B cell (primary cell): Measurements from ENCODE around the gene SRRD. TPM values are rescaled to one million over a fixed set of nuclear protein-coding genes. Genes with fewer than 3 reads are reported as not detected.
A peak's percentile ranks its signal among the peaks of the same experiment; 100 is the strongest.

Experiments used
- ATAC-seq: fragments of 200-7000 bp; cut with Tn5 transposase; one replicate; pipeline ENCODE4 v1.10.0; 2021; ENCODE audit warnings: low read depth, mild to moderate bottlenecking, moderate number of reproducible peaks, moderate library complexity
- CTCF ChIA-PET: fragments of 350-600 bp; sonication (Branson Sonifier 250); formaldehyde crosslinking; loops from one replicate; lab custom pipeline; 2021; ENCODE audit warnings: antibody characterized with exemption, inconsistent platforms; lab: Charles Lee
- POLR2A ChIA-PET: fragments of 350-600 bp; sonication (Branson Sonifier 250); formaldehyde crosslinking; loops from one replicate; lab custom pipeline; 2021; ENCODE audit warnings: antibody characterized with exemption; lab: Charles Lee
- DNase-seq: peaks from one replicate; pipeline ENCODE4 v3.0.0; 2013
- H2AFZ ChIP-seq: 2 replicates; pipeline ENCODE4 v1.6.1; 2012; ENCODE audit warnings: mild to moderate bottlenecking, low read depth, low read length; ENCODE audit not compliant: insufficient read depth, poor library complexity, severe bottlenecking
- H3K27ac ChIP-seq, 2 donors: 1 replicate in 1 of 2; 2 replicates in 1 of 2; pipeline ENCODE4 v1.5.1; 2012 to 2013; ENCODE audit warnings: low read length in 2 of 2, mild to moderate bottlenecking in 2 of 2, moderate library complexity in 1 of 2
- H3K27me3 ChIP-seq, 4 experiments: fragments of 200-600 bp in 1 of 4; sonication (generic) in 1 of 4; replicated peaks in 1 of 4; 1 replicate in 2 of 4; 2 replicates in 2 of 4; pipeline versions ENCODE4 v1.6.1 to v1.7.0; 2013 to 2016; ENCODE audit warnings: low read length in 3 of 4, mild to moderate bottlenecking in 2 of 4, mixed read lengths in 1 of 4, moderate library complexity in 1 of 4; ENCODE audit not compliant: insufficient read depth in 4 of 4, control insufficient read depth in 3 of 4; ENCODE audit errors: control extremely low read depth in 1 of 4
- H3K36me3 ChIP-seq, 2 experiments: replicated peaks in 1 of 2; 1 replicate in 1 of 2; 2 replicates in 1 of 2; pipeline versions ENCODE4 v1.6.1 to v1.7.1; 2013; ENCODE audit warnings: low read length in 1 of 2; ENCODE audit not compliant: insufficient read depth in 2 of 2, control insufficient read depth in 1 of 2; ENCODE audit errors: control extremely low read depth in 1 of 2, extremely low read depth in 1 of 2
- H3K4me1 ChIP-seq, 2 donors: fragments of 200-600 bp in 1 of 2; sonication (generic) in 1 of 2; 1 replicate in 1 of 2; 2 replicates in 1 of 2; pipeline versions ENCODE4 v1.5.1 to v1.6.1; 2013 to 2017; ENCODE audit warnings: low read length in 2 of 2; ENCODE audit not compliant: control insufficient read depth in 2 of 2, insufficient read depth in 2 of 2
- H3K4me2 ChIP-seq: replicated peaks from 2 replicates; pipeline ENCODE3; 2012; ENCODE audit warnings: mild to moderate bottlenecking, low read depth, low read length; ENCODE audit not compliant: poor library complexity, severe bottlenecking
- H3K4me3 ChIP-seq, 5 experiments: fragments of 200-600 bp in 1 of 5; sonication (generic) in 1 of 5; 1 replicate in 3 of 5; 2 replicates in 2 of 5; pipeline versions ENCODE4 v1.5.1 to v1.7.0; 2011 to 2016; ENCODE audit warnings: low read length in 4 of 5, mild to moderate bottlenecking in 4 of 5, low read depth in 2 of 5, control low read depth in 1 of 5, moderate library complexity in 1 of 5; ENCODE audit not compliant: insufficient read depth in 1 of 5; ENCODE audit errors: control extremely low read depth in 1 of 5, extremely low read depth in 1 of 5
- H3K79me2 ChIP-seq: fragments of 200-600 bp; sonication (generic); one replicate; pipeline ENCODE4 v1.6.0; 2016; ENCODE audit warnings: low read length; ENCODE audit not compliant: control insufficient read depth, insufficient read depth
- H3K9ac ChIP-seq: fragments of 200-600 bp; sonication (generic); 2 replicates; pipeline ENCODE4 v1.6.1; 2017; ENCODE audit warnings: mild to moderate bottlenecking, low read length, moderate library complexity
- H3K9me3 ChIP-seq, 3 donors: one replicate each; pipeline versions ENCODE4 v1.6.1 to v1.7.1; 2013; ENCODE audit warnings: low read length in 2 of 3; ENCODE audit not compliant: control insufficient read depth in 2 of 3, insufficient read depth in 1 of 3; ENCODE audit errors: control extremely low read depth in 1 of 3
- H4K20me1 ChIP-seq: 2 replicates; pipeline ENCODE4 v1.6.0; 2012; ENCODE audit warnings: mild to moderate bottlenecking, low read length; ENCODE audit not compliant: insufficient read depth, control insufficient read depth, poor library complexity, severe bottlenecking
- H3K27ac Mint-ChIP-seq: one replicate; pipeline ENCODE4 v1.8.0; 2021; ENCODE audit warnings: mixed read lengths
- H3K27me3 Mint-ChIP-seq: one replicate; pipeline ENCODE4 v1.8.0; 2021; ENCODE audit warnings: mixed read lengths
- H3K4me1 Mint-ChIP-seq: one replicate; pipeline ENCODE4 v1.8.0; 2021; ENCODE audit warnings: mixed read lengths
- H3K4me3 Mint-ChIP-seq: one replicate; pipeline ENCODE4 v1.8.0; 2021; ENCODE audit warnings: mixed read lengths
- H3K9me3 Mint-ChIP-seq: one replicate; pipeline ENCODE4 v1.8.0; 2022; ENCODE audit warnings: mixed read lengths; ENCODE audit not compliant: insufficient read depth
- EZH2 ChIP-seq: IDR thresholded peaks from 2 replicates; pipeline ENCODE4 v1.6.1; 2012; ENCODE audit warnings: borderline replicate concordance, low read depth, mild to moderate bottlenecking, moderate library complexity, low read length; ENCODE audit not compliant: insufficient read depth, poor library complexity, severe bottlenecking
- WGBS: methylation state at CpG from one replicate; pipeline ENCODE4 v1.1.5; 2013; ENCODE audit warnings: missing lambda C conversion rate; ENCODE audit not compliant: insufficient coverage; 5-methylcytosine and 5-hydroxymethylcytosine counted together
- intact Hi-C: fragments of 100-400 bp; cut with micrococcal nuclease; formaldehyde crosslinking; loops from one replicate; pipeline ENCODE4 v1.10.0; 2022
- polyA plus RNA-seq: library from polyadenylated mRNA; depleted of rRNA; stranded (reverse); fragments of >200 nt; gene quantifications from 2 replicates; pipeline ENCODE4 v1.2.3, GENCODE V29; 2012
- total RNA-seq, 2 donors: library from RNA; stranded (reverse); fragments of 120-200 nt in 1 of 2; gene quantifications; 1 replicate in 1 of 2; 2 replicates in 1 of 2; pipeline versions ENCODE4 v1.2.3 to v1.2.4, GENCODE V29; 2013 to 2022
- TF ChIP-seq, protein P1 (sequence below): fragments of 200-600 bp; IDR thresholded peaks from one replicate; pipeline ENCODE4 v1.8.0; 2022; ENCODE audit warnings: antibody characterized with exemption, mild to moderate bottlenecking

Gene SRRD
- total and polyA plus RNA-seq, 2 donors (not counting 1 experiment from before 2014, with no cell fraction given) = 7.8 to 19.2 TPM

DNA sequence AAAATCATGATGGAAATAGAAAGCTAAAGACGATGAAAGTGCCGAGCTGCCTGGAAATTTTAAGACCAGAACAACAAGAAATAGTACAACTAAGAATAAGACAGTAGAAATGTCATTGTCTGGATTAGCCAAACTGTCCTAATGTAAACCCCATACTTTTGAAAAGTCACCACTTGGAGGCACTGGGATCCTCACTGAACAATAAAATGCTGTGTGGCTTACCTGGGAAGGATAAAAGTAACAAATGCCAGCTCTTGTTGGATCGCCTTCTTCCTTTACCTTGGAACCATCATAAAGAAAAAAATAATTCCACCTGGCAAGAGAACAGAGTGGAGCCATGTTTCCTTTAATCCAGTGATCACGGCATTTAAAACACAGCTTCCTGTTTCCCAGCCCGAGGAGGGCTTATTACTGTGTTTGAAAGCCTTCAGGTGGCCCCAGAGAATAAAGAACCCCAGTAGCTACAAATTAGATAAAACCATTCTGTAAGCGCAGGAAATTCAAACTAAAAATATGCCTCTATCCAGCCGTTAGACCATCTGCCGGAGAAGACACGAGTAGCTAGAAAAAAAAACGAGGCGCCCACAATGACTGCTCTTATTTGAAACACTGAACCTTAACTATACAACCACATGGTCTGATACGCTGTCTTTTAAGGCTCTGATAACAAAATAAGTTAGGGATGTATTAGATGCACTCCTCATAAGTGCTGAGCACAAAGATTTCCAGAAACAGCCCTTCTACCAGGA is 4.5 kb upstream of the SRRD start:
- no peak for DNase-seq
- no peak for TF ChIP-seq EZH2
- TF ChIP-seq, protein P1, sequence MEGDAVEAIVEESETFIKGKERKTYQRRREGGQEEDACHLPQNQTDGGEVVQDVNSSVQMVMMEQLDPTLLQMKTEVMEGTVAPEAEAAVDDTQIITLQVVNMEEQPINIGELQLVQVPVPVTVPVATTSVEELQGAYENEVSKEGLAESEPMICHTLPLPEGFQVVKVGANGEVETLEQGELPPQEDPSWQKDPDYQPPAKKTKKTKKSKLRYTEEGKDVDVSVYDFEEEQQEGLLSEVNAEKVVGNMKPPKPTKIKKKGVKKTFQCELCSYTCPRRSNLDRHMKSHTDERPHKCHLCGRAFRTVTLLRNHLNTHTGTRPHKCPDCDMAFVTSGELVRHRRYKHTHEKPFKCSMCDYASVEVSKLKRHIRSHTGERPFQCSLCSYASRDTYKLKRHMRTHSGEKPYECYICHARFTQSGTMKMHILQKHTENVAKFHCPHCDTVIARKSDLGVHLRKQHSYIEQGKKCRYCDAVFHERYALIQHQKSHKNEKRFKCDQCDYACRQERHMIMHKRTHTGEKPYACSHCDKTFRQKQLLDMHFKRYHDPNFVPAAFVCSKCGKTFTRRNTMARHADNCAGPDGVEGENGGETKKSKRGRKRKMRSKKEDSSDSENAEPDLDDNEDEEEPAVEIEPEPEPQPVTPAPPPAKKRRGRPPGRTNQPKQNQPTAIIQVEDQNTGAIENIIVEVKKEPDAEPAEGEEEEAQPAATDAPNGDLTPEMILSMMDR = no peak
- peaks cover 63% of the 10 kb centered on the region for H3K4me1 Mint-ChIP-seq
- H3K4me3 ChIP-seq = peak overlapping the region; percentile 31 to 55 (median 44)
- no peaks in the 10 kb centered on the region for H3K27me3 Mint-ChIP-seq
- H3K4me1 ChIP-seq = peaks cover 46 to 53% of the 10 kb centered on the region in 2 donors
- intact Hi-C loops = no loop called here
- no peaks in the 10 kb centered on the region for H3K9me3 ChIP-seq
- ATAC-seq = no peak
- H3K27ac ChIP-seq = peak overlapping the region; percentile 50 to 72
- H3K27ac Mint-ChIP-seq = peak overlapping the region; percentile 82
- peak overlapping the region; percentile 64 for H2AFZ ChIP-seq
- H3K4me3 Mint-ChIP-seq = peak overlapping the region; percentile 75
- H3K79me2 ChIP-seq = peaks cover 75% of the 10 kb centered on the region
- 2% methylated on average over 6 of the region's 12 CpGs for WGBS
- no peaks in the 10 kb centered on the region for H3K9me3 Mint-ChIP-seq
- peaks cover 0 to 27% of the 10 kb centered on the region in 2 experiments for H3K36me3 ChIP-seq
- POLR2A ChIA-PET = interaction anchor here (0.6 kb wide), 1 partner anchor 111 kb away, joined by 3 read pairs; the partner anchor contains the start of gene TPST2
- peak overlapping the region; percentile 50 for H3K9ac ChIP-seq
- no peaks in the 10 kb centered on the region for H3K27me3 ChIP-seq
- no peaks in the 10 kb centered on the region for H4K20me1 ChIP-seq
- H3K4me2 ChIP-seq = peak overlapping the region; percentile 68
- CTCF ChIA-PET = interaction anchor here (0.6 to 1.6 kb wide), 8 partner anchors 17 to 111 kb away, joined by 3 to 5 read pairs (median 4); no protein-coding TSS in a partner anchor
